Activated naive CD8-positive, alpha-beta T cell treated with anti-CD3 and anti-CD28 coated beads, Interleukin-2, amount 50 U/mL, for 24 hours (primary cell): ENCODE measurements around the gene PEX11G.

Source experiments
- ATAC-seq: fragments of 150-1000 bp; cut with Tn5 transposase; one replicate; pipeline ENCODE4 v1.10.0; 2021
- DNase-seq: peaks from one replicate; pipeline ENCODE4 v3.0.0; 2021
- H3K27ac Mint-ChIP-seq: one replicate; pipeline ENCODE4 v1.8.0; 2021; ENCODE audit warnings: mild to moderate bottlenecking, mixed read lengths
- H3K27me3 Mint-ChIP-seq: one replicate; pipeline ENCODE4 v1.8.0; 2021; ENCODE audit warnings: mixed read lengths
- H3K36me3 Mint-ChIP-seq: one replicate; pipeline ENCODE4 v1.8.0; 2021; ENCODE audit warnings: low read depth, mixed read lengths
- H3K4me1 Mint-ChIP-seq: one replicate; pipeline ENCODE4 v1.8.0; 2021; ENCODE audit warnings: mixed read lengths
- H3K4me3 Mint-ChIP-seq: one replicate; pipeline ENCODE4 v1.8.0; 2021; ENCODE audit warnings: mild to moderate bottlenecking, moderate library complexity, mixed read lengths
- H3K9me3 Mint-ChIP-seq: one replicate; pipeline ENCODE4 v1.8.0; 2021; ENCODE audit warnings: mixed read lengths

PEX11G gene

GRCh38 chr19:7488736-7489353, at the start of gene PEX11G:
Gene PEX11G (minus strand): TSS chr19:7489035. CDS start chr19:7489010, 25 bp downstream.
- H3K4me3 Mint-ChIP-seq, result peak within 1 kb of the TSS; percentile 83
- DNase-seq, result peak; percentile 95
- H3K27ac Mint-ChIP-seq, result peak within 1 kb of the TSS; percentile 85
- H3K36me3 Mint-ChIP-seq, result no peaks in the 10 kb centered on the region
- peak; percentile 75 for ATAC-seq
- peaks cover 4% of the 10 kb centered on the region for H3K27me3 Mint-ChIP-seq
- no peaks in the 10 kb centered on the region for H3K9me3 Mint-ChIP-seq
- peaks cover 38% of the 10 kb centered on the region for H3K4me1 Mint-ChIP-seq

- H3K4me1 Mint-ChIP-seq, result peaks cover 16% of the 10 kb centered on the region
- H3K36me3 Mint-ChIP-seq, result peaks cover 14% of the 10 kb centered on the region
- H3K27ac Mint-ChIP-seq, result peak overlapping the region; percentile 88
- peak overlapping the region; percentile 93 for H3K4me3 Mint-ChIP-seq
- H3K27me3 Mint-ChIP-seq, result no peaks in the 10 kb centered on the region
- ATAC-seq (peak; percentile 0), DNase-seq (no peak)
- H3K9me3 Mint-ChIP-seq, result no peaks in the 10 kb centered on the region
These were observed 47.3 kb upstream of the PEX11G start for GRCh38 chr19:7535998-7536695.

GRCh38 chr19:7535047-7535997, 46.5 kb upstream of the PEX11G start, which contains the start of gene PNPLA6:
Gene PNPLA6 (plus strand): TSS chr19:7535717. CDS start chr19:7535789, 72 bp downstream.
- DNase-seq (peak; percentile 96), ATAC-seq (peak; percentile 83)
- Mint-ChIP-seq H3K4me1 (peaks cover 16% of the 10 kb centered on the region), H3K4me3 (peak within 1 kb of the TSS; percentile 93), H3K27me3 (no peaks in the 10 kb centered on the region), H3K36me3 (peaks cover 13% of the 10 kb centered on the region), H3K9me3 (no peaks in the 10 kb centered on the region), H3K27ac (peak within 1 kb of the TSS; percentile 90)

GRCh38 chr19:7534531-7535046, 45.8 kb upstream of the PEX11G start:
- DNase-seq (peak; percentile 59), ATAC-seq (peak; percentile 20)
- Mint-ChIP-seq H3K9me3 (no peaks in the 10 kb centered on the region), H3K27ac (peak overlapping the region; percentile 90), H3K4me1 (peaks cover 16% of the 10 kb centered on the region), H3K27me3 (no peaks in the 10 kb centered on the region), H3K36me3 (peaks cover 9% of the 10 kb centered on the region), H3K4me3 (peak overlapping the region; percentile 93)

- Mint-ChIP-seq H3K27me3 (no peaks in the 10 kb centered on the region), H3K4me3 (peak overlapping the region; percentile 93), H3K4me1 (peaks cover 16% of the 10 kb centered on the region), H3K36me3 (peaks cover 11% of the 10 kb centered on the region), H3K9me3 (no peaks in the 10 kb centered on the region), H3K27ac (peak overlapping the region; percentile 90)
- peak; percentile 35 for ATAC-seq
- peak; percentile 83 for DNase-seq
These were observed 45.2 kb upstream of the PEX11G start for GRCh38 chr19:7533925-7534480.

- peak overlapping the region; percentile 54 for H3K27ac Mint-ChIP-seq
- H3K27me3 Mint-ChIP-seq, result no peaks in the 10 kb centered on the region
- H3K4me3 Mint-ChIP-seq, result peak overlapping the region; percentile 93
- H3K9me3 Mint-ChIP-seq, result no peaks in the 10 kb centered on the region
- peaks cover 16% of the 10 kb centered on the region for H3K4me1 Mint-ChIP-seq
- no peak for ATAC-seq
- DNase-seq, result no peak
- H3K36me3 Mint-ChIP-seq, result peaks cover 8% of the 10 kb centered on the region
These were observed 44.5 kb upstream of the PEX11G start for GRCh38 chr19:7533281-7533885.

GRCh38 chr19:7529610-7530490, 41.0 kb upstream of the PEX11G start:
- DNase-seq, result no peak
- Mint-ChIP-seq H3K27me3 (no peaks in the 10 kb centered on the region), H3K9me3 (no peaks in the 10 kb centered on the region), H3K36me3 (peaks cover 4% of the 10 kb centered on the region), H3K27ac (no peak overlapping the region), H3K4me3 (no peak overlapping the region), H3K4me1 (peaks cover 4% of the 10 kb centered on the region)
- no peak for ATAC-seq

- no peak for DNase-seq
- peaks cover 4% of the 10 kb centered on the region for H3K36me3 Mint-ChIP-seq
- H3K27ac Mint-ChIP-seq, result no peak overlapping the region
- no peaks in the 10 kb centered on the region for H3K9me3 Mint-ChIP-seq
- H3K4me3 Mint-ChIP-seq, result no peak overlapping the region
- no peaks in the 10 kb centered on the region for H3K27me3 Mint-ChIP-seq
- no peak for ATAC-seq
- peaks cover 4% of the 10 kb centered on the region for H3K4me1 Mint-ChIP-seq
These were observed 40.4 kb upstream of the PEX11G start for GRCh38 chr19:7529246-7529600.

- Mint-ChIP-seq H3K27ac (no peak overlapping the region), H3K27me3 (no peaks in the 10 kb centered on the region), H3K4me3 (no peak overlapping the region), H3K4me1 (peaks cover 4% of the 10 kb centered on the region), H3K9me3 (no peaks in the 10 kb centered on the region), H3K36me3 (peaks cover 4% of the 10 kb centered on the region)
- DNase-seq (no peak), ATAC-seq (no peak)
These were observed 39.8 kb upstream of the PEX11G start for GRCh38 chr19:7528522-7529245.

GRCh38 chr19:7528192-7528519, 39.3 kb upstream of the PEX11G start:
- Mint-ChIP-seq H3K9me3 (no peaks in the 10 kb centered on the region), H3K36me3 (peaks cover 4% of the 10 kb centered on the region), H3K4me3 (no peak overlapping the region), H3K27me3 (no peaks in the 10 kb centered on the region), H3K27ac (no peak overlapping the region), H3K4me1 (peaks cover 6% of the 10 kb centered on the region)
- ATAC-seq, result no peak
- no peak for DNase-seq

- Mint-ChIP-seq H3K9me3 (no peaks in the 10 kb centered on the region), H3K36me3 (peaks cover 4% of the 10 kb centered on the region), H3K27me3 (no peaks in the 10 kb centered on the region), H3K27ac (no peak overlapping the region), H3K4me3 (no peak overlapping the region), H3K4me1 (peaks cover 4% of the 10 kb centered on the region)
- no peak for ATAC-seq
- DNase-seq, result no peak
These were observed 38.8 kb upstream of the PEX11G start for GRCh38 chr19:7527516-7528191.
